H1 (cell line): ENCODE data around the gene MAPK11. TPM values are rescaled to one million over a fixed set of nuclear protein-coding genes. Genes with fewer than 3 reads are reported as not detected.

Source experiments
- CTCF ChIA-PET: fragments of 300-600 bp; sonication (Branson Sonifier 250); formaldehyde crosslinking; loops from one replicate; lab custom pipeline; 2021; ENCODE audit not compliant: partially characterized antibody; lab: Charles Lee
- POLR2A ChIA-PET: fragments of 300-600 bp; sonication (Branson Sonifier 250); formaldehyde crosslinking; loops from one replicate; lab custom pipeline; 2021; ENCODE audit warnings: inconsistent platforms; ENCODE audit not compliant: partially characterized antibody; lab: Charles Lee
- DNase-seq, 2 experiments: peaks; one replicate each; pipeline versions ENCODE4 v3.0.0 to v3.0.0-alpha.2; 2010 to 2022; ENCODE audit warnings: low spot score in 2 of 2, low read depth in 1 of 2, mixed read lengths in 1 of 2
- FAIRE-seq: peaks from 2 replicates; lab custom pipeline; 2011; peaks lifted over from hg19 to GRCh38; lab: Jason Lieb, UNC
- H2AFZ ChIP-seq: 2 replicates; pipeline ENCODE4 v1.8.1; 2012; ENCODE audit warnings: low read length, inconsistent platforms
- H2AK5ac ChIP-seq: 2 replicates; pipeline ENCODE4 v1.6.1; 2013; ENCODE audit warnings: low read depth, low read length
- H2BK120ac ChIP-seq: replicated peaks from 2 replicates; pipeline ENCODE3; 2013; ENCODE audit warnings: low read depth, low read length, inconsistent platforms
- H2BK12ac ChIP-seq: 2 replicates; pipeline ENCODE4 v1.6.1; 2013; ENCODE audit warnings: low read depth, low read length
- H2BK15ac ChIP-seq: 2 replicates; pipeline ENCODE4 v1.6.1; 2013; ENCODE audit warnings: low read length
- H2BK20ac ChIP-seq: 2 replicates; pipeline ENCODE4 v1.6.1; 2013; ENCODE audit warnings: low read length
- H2BK5ac ChIP-seq: 2 replicates; pipeline ENCODE4 v1.6.1; 2013; ENCODE audit warnings: low read depth, low read length
- H3K14ac ChIP-seq: 2 replicates; pipeline ENCODE4 v1.6.1; 2013; ENCODE audit warnings: inconsistent platforms; ENCODE audit not compliant: insufficient read length
- H3K18ac ChIP-seq: 2 replicates; pipeline ENCODE4 v1.6.1; 2013; ENCODE audit warnings: low read length; ENCODE audit errors: extremely low read depth
- H3K23ac ChIP-seq: 2 replicates; pipeline ENCODE4 v1.6.1; 2013; ENCODE audit warnings: inconsistent platforms; ENCODE audit not compliant: insufficient read length
- H3K23me2 ChIP-seq: 2 replicates; pipeline ENCODE4 v1.6.1; 2013; ENCODE audit warnings: low read depth, low read length
- H3K27ac ChIP-seq: 2 replicates; pipeline ENCODE4 v1.6.1; 2011; ENCODE audit warnings: low read depth, low read length, inconsistent platforms
- H3K27me3 ChIP-seq, 4 experiments: replicated peaks in 1 of 4; 1 replicate in 1 of 4; 2 replicates in 3 of 4; pipeline versions ENCODE4 v1.6.1 to v1.8.1; 2011 to 2013; ENCODE audit warnings: low read length in 3 of 4, mild to moderate bottlenecking in 3 of 4, inconsistent platforms in 2 of 4, mixed read lengths in 2 of 4, moderate library complexity in 1 of 4; ENCODE audit not compliant: control insufficient read depth in 3 of 4, insufficient read depth in 3 of 4; ENCODE audit errors: extremely low read depth in 1 of 4
- H3K36me3 ChIP-seq, 4 experiments: 2 replicates each; pipeline versions ENCODE4 v1.6.1 to v1.8.1; 2011 to 2013; ENCODE audit warnings: mild to moderate bottlenecking in 4 of 4, low read length in 3 of 4, moderate library complexity in 2 of 4, control low read depth in 1 of 4, inconsistent platforms in 1 of 4; ENCODE audit not compliant: insufficient read depth in 4 of 4, control insufficient read depth in 2 of 4
- H3K4ac ChIP-seq: replicated peaks from 2 replicates; pipeline ENCODE3; 2013; ENCODE audit warnings: low read length, low read depth, mixed read lengths, inconsistent platforms; ENCODE audit not compliant: insufficient read length
- H3K4me1 ChIP-seq, 4 experiments: replicated peaks in 1 of 4; 1 replicate in 1 of 4; 2 replicates in 3 of 4; pipeline versions ENCODE4 v1.6.1 to v1.8.1; 2011 to 2013; ENCODE audit warnings: low read length in 3 of 4, inconsistent platforms in 2 of 4, mixed read lengths in 1 of 4; ENCODE audit not compliant: insufficient read depth in 4 of 4, control insufficient read depth in 3 of 4
- H3K4me2 ChIP-seq, 2 experiments: 2 replicates each; pipeline versions ENCODE4 v1.6.1 to v1.8.1; 2011 to 2013; ENCODE audit warnings: low read depth in 2 of 2, low read length in 2 of 2, control low read depth in 1 of 2, inconsistent platforms in 1 of 2, mild to moderate bottlenecking in 1 of 2; ENCODE audit not compliant: insufficient read depth in 1 of 2
- H3K4me3 ChIP-seq, 4 experiments: fragments of 200-600, 300-600 bp in 1 of 4; sonication (generic), shearing (Covaris generic), sonication (Bioruptor Twin) in 1 of 4; 2 replicates each; pipeline versions ENCODE4 v1.5.1 to v1.8.1; 2011 to 2016; ENCODE audit warnings: low read length in 4 of 4, low read depth in 3 of 4, control low read depth in 2 of 4, inconsistent platforms in 2 of 4, mild to moderate bottlenecking in 2 of 4, mixed read lengths in 1 of 4, moderate library complexity in 1 of 4; ENCODE audit not compliant: insufficient read depth in 2 of 4; ENCODE audit errors: extremely low read depth in 1 of 4
- H3K56ac ChIP-seq: replicated peaks from 2 replicates; pipeline ENCODE3; 2013; ENCODE audit warnings: low read depth, mild to moderate bottlenecking, mixed read lengths, low read length, inconsistent platforms; ENCODE audit not compliant: insufficient read length
- H3K79me1 ChIP-seq: 2 replicates; pipeline ENCODE4 v1.6.1; 2013; ENCODE audit warnings: low read depth, low read length, control low read depth
- H3K79me2 ChIP-seq, 2 experiments: 2 replicates each; pipeline versions ENCODE4 v1.6.1 to v1.8.1; 2012 to 2013; ENCODE audit warnings: low read length in 2 of 2, mild to moderate bottlenecking in 2 of 2, inconsistent platforms in 1 of 2; ENCODE audit not compliant: insufficient read depth in 2 of 2, control insufficient read depth in 1 of 2
- H3K9ac ChIP-seq, 4 experiments: replicated peaks in 1 of 4; 1 replicate in 1 of 4; 2 replicates in 3 of 4; pipeline versions ENCODE4 v1.6.1 to v1.8.1; 2011 to 2013; ENCODE audit warnings: low read depth in 3 of 4, low read length in 3 of 4, control low read depth in 2 of 4, mild to moderate bottlenecking in 2 of 4, moderate library complexity in 2 of 4, inconsistent platforms in 1 of 4; ENCODE audit errors: extremely low read depth in 1 of 4
- H3K9me3 ChIP-seq, 2 experiments: 2 replicates each; pipeline versions ENCODE4 v1.6.1 to v1.8.1; 2012 to 2013; ENCODE audit warnings: mild to moderate bottlenecking in 2 of 2, moderate library complexity in 2 of 2, control low read depth in 1 of 2, inconsistent platforms in 1 of 2, low read depth in 1 of 2, low read length in 1 of 2, mixed read lengths in 1 of 2; ENCODE audit not compliant: insufficient read depth in 2 of 2
- H4K20me1 ChIP-seq, 2 experiments: replicated peaks in 1 of 2; 2 replicates each; pipeline versions ENCODE3 to v1.8.1; 2011 to 2013; ENCODE audit warnings: inconsistent platforms in 2 of 2, low read length in 2 of 2, mild to moderate bottlenecking in 1 of 2; ENCODE audit not compliant: insufficient read depth in 2 of 2, control insufficient read depth in 1 of 2
- H4K5ac ChIP-seq: 2 replicates; pipeline ENCODE4 v1.6.1; 2013; ENCODE audit warnings: low read length, low read depth, mixed read lengths, inconsistent platforms; ENCODE audit not compliant: insufficient read length
- H4K8ac ChIP-seq: 2 replicates; pipeline ENCODE4 v1.8.0; 2013; ENCODE audit warnings: mild to moderate bottlenecking, moderate library complexity, low read length, inconsistent platforms; ENCODE audit not compliant: insufficient read depth; ENCODE audit errors: extremely low read depth
- H4K91ac ChIP-seq: replicated peaks from 2 replicates; pipeline ENCODE3; 2013; ENCODE audit warnings: low read length, mixed read lengths, inconsistent platforms; ENCODE audit not compliant: insufficient read length
- CEBPB ChIP-seq: IDR thresholded peaks from 2 replicates; pipeline ENCODE4 v1.6.1; 2012; ENCODE audit warnings: low read depth, low read length
- EGR1 ChIP-seq: IDR thresholded peaks from 2 replicates; pipeline ENCODE4 v1.6.1; 2011; ENCODE audit warnings: low read depth, low read length, borderline replicate concordance
- JUN ChIP-seq: IDR thresholded peaks from 2 replicates; pipeline ENCODE4 v1.6.1; 2011; ENCODE audit warnings: low read depth, mild to moderate bottlenecking, improper control_type of control experiment, low read length
- KDM1A ChIP-seq: fragments of 200-600, 300-600 bp; sonication (generic); IDR thresholded peaks from 2 replicates; pipeline ENCODE4 v1.7.1; 2016; ENCODE audit warnings: mild to moderate bottlenecking, low read length, borderline replicate concordance
- MAX ChIP-seq: IDR thresholded peaks from 2 replicates; pipeline ENCODE4 v1.6.1; 2012; ENCODE audit warnings: inconsistent platforms
- NANOG ChIP-seq: IDR thresholded peaks from 2 replicates; pipeline ENCODE4 v1.6.1; 2011; ENCODE audit warnings: low read length, low read depth, mild to moderate bottlenecking, inconsistent platforms; ENCODE audit not compliant: insufficient read depth, poor library complexity, severe bottlenecking
- POU5F1 ChIP-seq: IDR thresholded peaks from 2 replicates; pipeline ENCODE4 v1.6.1; 2011; ENCODE audit warnings: low read depth, mild to moderate bottlenecking, low read length, moderate library complexity
- RBBP5 ChIP-seq: IDR thresholded peaks from 2 replicates; pipeline ENCODE4 v1.7.1; 2012; ENCODE audit warnings: low read depth, mild to moderate bottlenecking, inconsistent platforms, low read length, moderate library complexity, borderline replicate concordance
- RNF2 ChIP-seq: fragments of 200-900, 300-1000 bp; sonication (generic); IDR thresholded peaks from 2 replicates; pipeline ENCODE4 v1.7.1; 2016; ENCODE audit warnings: borderline replicate concordance, low read depth, mild to moderate bottlenecking, antibody characterized with exemption, low read length; ENCODE audit not compliant: poor library complexity, severe bottlenecking; ENCODE audit errors: missing control alignments
- SP1 ChIP-seq: IDR thresholded peaks from 2 replicates; pipeline ENCODE4 v1.6.1; 2011; ENCODE audit warnings: low read depth, low read length
- SUZ12 ChIP-seq: fragments of 200-600 bp; sonication (generic); IDR thresholded peaks from 2 replicates; pipeline ENCODE4 v1.6.1; 2012; ENCODE audit warnings: mild to moderate bottlenecking, inconsistent platforms, low read length, moderate library complexity, mixed read lengths
- TAF1 ChIP-seq: IDR thresholded peaks from 2 replicates; pipeline ENCODE4 v1.6.1; 2011; ENCODE audit warnings: mild to moderate bottlenecking, low read depth, low read length
- TBP ChIP-seq: IDR thresholded peaks from 2 replicates; pipeline ENCODE4 v1.6.1; 2011; ENCODE audit warnings: low read depth, low read length, improper control_type of control experiment
- ZNF274 ChIP-seq: IDR thresholded peaks from 2 replicates; pipeline ENCODE4 v1.7.0; 2012; ENCODE audit warnings: low read length, borderline replicate concordance; ENCODE audit errors: extremely low read depth
- WGBS, 2 experiments: shearing (Covaris generic) in 1 of 2; methylation state at CpG; one replicate each; pipeline versions ENCODE4 v1.1.6 to v1.1.7; 2013 to 2015; ENCODE audit warnings: low lambda C conversion rate in 2 of 2, mixed read lengths in 2 of 2, inconsistent platforms in 1 of 2, low coverage in 1 of 2, missing lambda C conversion rate in 1 of 2; ENCODE audit not compliant: insufficient replicate concordance in 2 of 2, insufficient coverage in 1 of 2, insufficient read length in 1 of 2; ENCODE audit errors: extremely low coverage in 1 of 2, missing lambda C conversion rate in 1 of 2; 5-methylcytosine and 5-hydroxymethylcytosine counted together
- polyA plus RNA-seq, 7 experiments: library from polyadenylated mRNA; depleted of rRNA in 3 of 7; stranded (reverse) in 5 of 7; unstranded in 2 of 7; fragments of >200 nt in 5 of 7; fragments of 200-250 nt in 2 of 7; gene quantifications; 1 replicate in 5 of 7; 2 replicates in 1 of 7; 4 replicates in 1 of 7; pipeline versions ENCODE4 v1.2.1 to v1.2.3, GENCODE V29; 2011 to 2013; ENCODE audit warnings: missing spikeins in 2 of 7, mixed read lengths in 2 of 7
- total RNA-seq: library from RNA; stranded (reverse); fragmentation: NEBNext Ultra II Directional; extraction: Animal tissue kit (Norgen Biotek cat#: 25700); gene quantifications from 2 replicates; pipeline ENCODE4 v1.2.1, GENCODE V29; 2021

Gene MAPK11
- total and polyA plus RNA-seq, 2 of the 8 experiments (the other 6 are each of a cell fraction or from before 2014, with no cell fraction given): 0.70 to 1.5 TPM

- Histone ChIP-seq H3K79me1 (peaks cover 2% of the 10 kb centered on the region; the same call in 1 of the 2 replicates), H2BK12ac (no peak overlapping the region), H4K20me1 (peaks cover 0 to 11% of the 10 kb centered on the region in 2 experiments), H3K27ac (no peak overlapping the region), H3K18ac (no peak overlapping the region), H3K23me2 (no peaks in the 10 kb centered on the region), H3K9ac (no peak overlapping the region), H3K36me3 (peaks cover 0 to 5% (median 3%) of the 10 kb centered on the region in 4 experiments; a peak in 5 of 8 replicates), H4K5ac (no peak overlapping the region), H3K4me1 (no peaks in the 10 kb centered on the region), H2BK20ac (no peak overlapping the region), H3K23ac (no peak overlapping the region), H3K56ac (no peak overlapping the region), H2BK5ac (no peak overlapping the region), H3K14ac (no peak overlapping the region), H2BK15ac (no peak overlapping the region), H2BK120ac (no peak overlapping the region), H3K4ac (no peak overlapping the region), H3K27me3 (no peaks in the 10 kb centered on the region), H4K8ac (no peak overlapping the region), H3K79me2 (no peaks in the 10 kb centered on the region), H3K4me2 (no peak overlapping the region), H2AFZ (no peak overlapping the region), H3K4me3 (no peak overlapping the region), H3K9me3 (no peaks in the 10 kb centered on the region), H4K91ac (no peak overlapping the region), H2AK5ac (no peak overlapping the region)
- no peak for FAIRE-seq
- ChIA-PET CTCF (interaction anchor here (0.5 to 9.2 kb wide), 2 partner anchors 12 to 16 kb away, joined by 3 to 77 read pairs; no protein-coding TSS in a partner anchor), POLR2A (interaction anchor here (0.9 kb wide), 1 partner anchor 16 kb away, joined by 3 read pairs; the partner anchor contains the start of gene TUBGCP6)
- WGBS, 2 experiments: 70% methylated on average over 3 of the region's 9 CpGs; no CpG with 5 or more reads in 1 of the 2 experiments
- no peak for DNase-seq
- TF ChIP-seq TAF1 (no peak), TBP (no peak), POU5F1 (no peak), RNF2 (no peak), NANOG (no peak), RBBP5 (no peak), SP1 (no peak), JUN (no peak), SUZ12 (no peak), ZNF274 (no peak), MAX (no peak), EGR1 (no peak), CEBPB (no peak), KDM1A (no peak)
These were observed 41.8 kb downstream of the MAPK11 start for GRCh38 chr22:50228366-50228765.
